ENCODE results near the gene PAX3. TPM values are rescaled to one million over a fixed set of nuclear protein-coding genes. Genes with fewer than 3 reads are reported as not detected.

Gene PAX3
- total and polyA plus RNA-seq, 4 donors = not detected

- Histone ChIP-seq H3K4me1 (ENCODE audit: control insufficient read depth in 4 of 4, insufficient read depth in 4 of 4, low read length in 3 of 4) (no peaks in the 10 kb centered on the region), H3K27ac (ENCODE audit: low read depth in 1 of 2, low read length in 2 of 2) (no peak overlapping the region), H3K9ac (ENCODE audit: low read depth in 1 of 2, low read length in 2 of 2) (no peak overlapping the region), H3K27me3 (ENCODE audit: control insufficient read depth in 4 of 4, insufficient read depth in 4 of 4, low read length in 3 of 4) (peaks cover 0 to 5% (median 0%) of the 10 kb centered on the region in 4 donors), H3K36me3 (ENCODE audit: control insufficient read depth in 4 of 4, insufficient read depth in 3 of 4, low read depth in 1 of 4, low read length in 3 of 4) (no peaks in the 10 kb centered on the region), H3K9me3 (ENCODE audit: control insufficient read depth in 4 of 4, low read length in 3 of 4) (no peaks in the 10 kb centered on the region), H3K4me3 (ENCODE audit: low read depth in 1 of 3, low read length in 3 of 3) (no peak overlapping the region)
- DNase-seq (ENCODE audit: low spot score) = no peak
- 70% methylated on average over 8 of the region's 8 CpGs for WGBS
- TF ChIP-seq EGR1 (IDR thresholded peaks at IDR 0.05; ENCODE audit: low read depth in 2 of 2) (no peak), MAX (IDR thresholded peaks at IDR 0.05) (no peak), SP1 (IDR thresholded peaks at IDR 0.05) (no peak), ATF3 (IDR thresholded peaks at IDR 0.05) (no peak), RAD21 (IDR thresholded peaks at IDR 0.05) (no peak), JUND (IDR thresholded peaks at IDR 0.05) (no peak), YY1 (IDR thresholded peaks at IDR 0.05) (no peak)
- TF ChIP-seq, protein P1, sequence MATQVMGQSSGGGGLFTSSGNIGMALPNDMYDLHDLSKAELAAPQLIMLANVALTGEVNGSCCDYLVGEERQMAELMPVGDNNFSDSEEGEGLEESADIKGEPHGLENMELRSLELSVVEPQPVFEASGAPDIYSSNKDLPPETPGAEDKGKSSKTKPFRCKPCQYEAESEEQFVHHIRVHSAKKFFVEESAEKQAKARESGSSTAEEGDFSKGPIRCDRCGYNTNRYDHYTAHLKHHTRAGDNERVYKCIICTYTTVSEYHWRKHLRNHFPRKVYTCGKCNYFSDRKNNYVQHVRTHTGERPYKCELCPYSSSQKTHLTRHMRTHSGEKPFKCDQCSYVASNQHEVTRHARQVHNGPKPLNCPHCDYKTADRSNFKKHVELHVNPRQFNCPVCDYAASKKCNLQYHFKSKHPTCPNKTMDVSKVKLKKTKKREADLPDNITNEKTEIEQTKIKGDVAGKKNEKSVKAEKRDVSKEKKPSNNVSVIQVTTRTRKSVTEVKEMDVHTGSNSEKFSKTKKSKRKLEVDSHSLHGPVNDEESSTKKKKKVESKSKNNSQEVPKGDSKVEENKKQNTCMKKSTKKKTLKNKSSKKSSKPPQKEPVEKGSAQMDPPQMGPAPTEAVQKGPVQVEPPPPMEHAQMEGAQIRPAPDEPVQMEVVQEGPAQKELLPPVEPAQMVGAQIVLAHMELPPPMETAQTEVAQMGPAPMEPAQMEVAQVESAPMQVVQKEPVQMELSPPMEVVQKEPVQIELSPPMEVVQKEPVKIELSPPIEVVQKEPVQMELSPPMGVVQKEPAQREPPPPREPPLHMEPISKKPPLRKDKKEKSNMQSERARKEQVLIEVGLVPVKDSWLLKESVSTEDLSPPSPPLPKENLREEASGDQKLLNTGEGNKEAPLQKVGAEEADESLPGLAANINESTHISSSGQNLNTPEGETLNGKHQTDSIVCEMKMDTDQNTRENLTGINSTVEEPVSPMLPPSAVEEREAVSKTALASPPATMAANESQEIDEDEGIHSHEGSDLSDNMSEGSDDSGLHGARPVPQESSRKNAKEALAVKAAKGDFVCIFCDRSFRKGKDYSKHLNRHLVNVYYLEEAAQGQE (IDR thresholded peaks at IDR 0.05) = no peak
Observed at GRCh38 chr2:222167762-222168161, 131.0 kb downstream of the PAX3 start.

GRCh38 chr2:222160944-222161343, 137.9 kb downstream of the PAX3 start:
- peaks cover 0 to 5% (median 0%) of the 10 kb centered on the region in 4 donors for H3K27me3 ChIP-seq (ENCODE audit: control insufficient read depth in 4 of 4, insufficient read depth in 4 of 4, low read length in 3 of 4)
- TF ChIP-seq RXRA (IDR thresholded peaks at IDR 0.05) (no peak), NR2F2 (IDR thresholded peaks at IDR 0.05) (no peak), HNF4A (conservative IDR thresholded peaks at IDR 0.05) (no peak), SP1 (IDR thresholded peaks at IDR 0.05) (no peak), TAF1 (conservative IDR thresholded peaks at IDR 0.05) (no peak), ATF3 (IDR thresholded peaks at IDR 0.05) (no peak), JUND (IDR thresholded peaks at IDR 0.05) (no peak), GABPA (IDR thresholded peaks at IDR 0.05 in 1 of 2, conservative IDR thresholded peaks at IDR 0.05 in 1 of 2) (no peak), YY1 (IDR thresholded peaks at IDR 0.05) (no peak), FOXA2 (IDR thresholded peaks at IDR 0.05) (no peak), ZBTB33 (IDR thresholded peaks at IDR 0.05) (no peak), HNF4G (IDR thresholded peaks at IDR 0.05) (no peak), RAD21 (IDR thresholded peaks at IDR 0.05) (no peak)
- TF ChIP-seq, protein P1 (IDR thresholded peaks at IDR 0.05) = no peak
- no peaks in the 10 kb centered on the region for H3K4me1 ChIP-seq (ENCODE audit: control insufficient read depth in 4 of 4, insufficient read depth in 4 of 4, low read length in 3 of 4)
- H3K36me3 ChIP-seq (ENCODE audit: control insufficient read depth in 4 of 4, insufficient read depth in 3 of 4, low read depth in 1 of 4, low read length in 3 of 4) = no peaks in the 10 kb centered on the region
- H3K9ac ChIP-seq (ENCODE audit: low read depth in 1 of 2, low read length in 2 of 2) = no peak overlapping the region
- WGBS = 34% methylated on average over 5 of the region's 5 CpGs
- no peaks in the 10 kb centered on the region for H3K9me3 ChIP-seq (ENCODE audit: control insufficient read depth in 4 of 4, low read length in 3 of 4)
- H3K27ac ChIP-seq (ENCODE audit: low read depth in 1 of 2, low read length in 2 of 2) = no peak overlapping the region
- no peak for DNase-seq (ENCODE audit: low spot score)
- H3K4me3 ChIP-seq (ENCODE audit: low read depth in 1 of 3, low read length in 3 of 3) = no peak overlapping the region
